ENCODE data around the gene GPC5. TPM values are rescaled to one million over a fixed set of nuclear protein-coding genes. Genes with fewer than 3 reads are reported as not detected.

GPC5 gene
- polyA plus RNA-seq, 2 donors, result not detected

GRCh38 chr13:91539286-91540157 is 141.1 kb downstream of the GPC5 start:
- Histone ChIP-seq H3K36me3 (ENCODE audit: control insufficient read depth in 2 of 2, insufficient read depth in 2 of 2, low read length in 1 of 2) (no peaks in the 10 kb centered on the region), H3K27ac (ENCODE audit: low read depth in 2 of 2, low read length in 1 of 2) (no peak overlapping the region), H3K4me1 (ENCODE audit: control insufficient read depth in 2 of 2, insufficient read depth in 2 of 2, low read length in 1 of 2) (no peaks in the 10 kb centered on the region), H3K27me3 (ENCODE audit: control insufficient read depth in 1 of 2, insufficient read depth in 2 of 2, low read length in 2 of 2) (no peaks in the 10 kb centered on the region), H3K4me3 (ENCODE audit: low read depth in 1 of 2, low read length in 2 of 2) (no peak overlapping the region), H3K9me3 (ENCODE audit: control insufficient read depth in 2 of 2, insufficient read depth in 1 of 2, low read depth in 1 of 2, low read length in 1 of 2) (peaks cover 0 to 2% of the 10 kb centered on the region in 2 donors)
- WGBS, 2 donors, result 58 to 75% methylated on average over 3 of the region's 3 CpGs

DNA sequence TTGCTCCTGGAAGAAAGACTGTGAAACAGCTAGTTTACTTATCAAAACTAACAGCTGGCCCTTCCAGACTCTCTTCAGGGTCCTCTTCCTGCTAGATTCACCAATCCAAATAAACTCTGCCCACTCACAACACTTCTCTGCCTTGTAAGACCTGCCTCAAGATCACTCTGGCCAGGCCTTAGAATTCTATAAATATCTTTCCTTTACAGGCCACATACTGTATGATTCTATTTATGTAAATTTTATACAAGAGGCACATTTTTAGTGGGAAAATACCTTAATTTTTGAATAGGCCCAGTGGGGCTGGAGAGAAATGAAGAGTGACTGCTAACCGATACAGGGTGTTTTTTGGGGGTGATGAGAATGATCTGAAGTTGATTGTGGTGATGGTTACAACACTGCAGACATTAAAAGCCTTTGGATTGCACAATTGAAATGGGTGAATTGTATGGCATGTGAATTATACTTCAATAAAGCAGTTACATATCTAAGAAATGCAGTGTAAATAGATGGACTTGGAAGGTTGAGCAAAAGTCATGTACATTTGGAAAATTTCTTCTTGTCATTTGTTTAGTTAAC is 141.8 kb downstream of the GPC5 start:
- no peaks in the 10 kb centered on the region for H3K4me1 ChIP-seq (ENCODE audit: control insufficient read depth in 2 of 2, insufficient read depth in 2 of 2, low read length in 1 of 2)
- WGBS, 2 donors, result 80 to 81% methylated on average over 1 of the region's 1 CpG
- no peak overlapping the region for H3K27ac ChIP-seq (ENCODE audit: low read depth in 2 of 2, low read length in 1 of 2)
- H3K4me3 ChIP-seq (ENCODE audit: low read depth in 1 of 2, low read length in 2 of 2), result no peak overlapping the region
- no peaks in the 10 kb centered on the region for H3K36me3 ChIP-seq (ENCODE audit: control insufficient read depth in 2 of 2, insufficient read depth in 2 of 2, low read length in 1 of 2)
- H3K27me3 ChIP-seq (ENCODE audit: control insufficient read depth in 1 of 2, insufficient read depth in 2 of 2, low read length in 2 of 2), result no peaks in the 10 kb centered on the region
- H3K9me3 ChIP-seq (ENCODE audit: control insufficient read depth in 2 of 2, insufficient read depth in 1 of 2, low read depth in 1 of 2, low read length in 1 of 2), result peaks cover 0 to 2% of the 10 kb centered on the region in 2 donors

- H3K4me1 ChIP-seq (ENCODE audit: control insufficient read depth in 2 of 2, insufficient read depth in 2 of 2, low read length in 1 of 2), result no peaks in the 10 kb centered on the region
- no peak overlapping the region for H3K27ac ChIP-seq (ENCODE audit: low read depth in 2 of 2, low read length in 1 of 2)
- no peaks in the 10 kb centered on the region for H3K27me3 ChIP-seq (ENCODE audit: control insufficient read depth in 1 of 2, insufficient read depth in 2 of 2, low read length in 2 of 2)
- H3K36me3 ChIP-seq (ENCODE audit: control insufficient read depth in 2 of 2, insufficient read depth in 2 of 2, low read length in 1 of 2), result no peaks in the 10 kb centered on the region
- 41 to 48% methylated on average over 3 of the region's 3 CpGs for WGBS, 2 donors
- no peaks in the 10 kb centered on the region for H3K9me3 ChIP-seq (ENCODE audit: control insufficient read depth in 2 of 2, insufficient read depth in 1 of 2, low read depth in 1 of 2, low read length in 1 of 2)
- no peak overlapping the region for H3K4me3 ChIP-seq (ENCODE audit: low read depth in 1 of 2, low read length in 2 of 2)
Observed at GRCh38 chr13:91544723-91545122, 146.3 kb downstream of the GPC5 start.

- Histone ChIP-seq H3K4me1 (ENCODE audit: control insufficient read depth in 2 of 2, insufficient read depth in 2 of 2, low read length in 1 of 2) (no peaks in the 10 kb centered on the region), H3K36me3 (ENCODE audit: control insufficient read depth in 2 of 2, insufficient read depth in 2 of 2, low read length in 1 of 2) (no peaks in the 10 kb centered on the region), H3K27ac (ENCODE audit: low read depth in 2 of 2, low read length in 1 of 2) (no peak overlapping the region), H3K4me3 (ENCODE audit: low read depth in 1 of 2, low read length in 2 of 2) (no peak overlapping the region), H3K9me3 (ENCODE audit: control insufficient read depth in 2 of 2, insufficient read depth in 1 of 2, low read depth in 1 of 2, low read length in 1 of 2) (no peaks in the 10 kb centered on the region), H3K27me3 (ENCODE audit: control insufficient read depth in 1 of 2, insufficient read depth in 2 of 2, low read length in 2 of 2) (no peaks in the 10 kb centered on the region)
- WGBS, 2 donors, result 80 to 82% methylated on average over 2 of the region's 2 CpGs
Observed at GRCh38 chr13:91546900-91547299, 148.5 kb downstream of the GPC5 start.

DNA sequence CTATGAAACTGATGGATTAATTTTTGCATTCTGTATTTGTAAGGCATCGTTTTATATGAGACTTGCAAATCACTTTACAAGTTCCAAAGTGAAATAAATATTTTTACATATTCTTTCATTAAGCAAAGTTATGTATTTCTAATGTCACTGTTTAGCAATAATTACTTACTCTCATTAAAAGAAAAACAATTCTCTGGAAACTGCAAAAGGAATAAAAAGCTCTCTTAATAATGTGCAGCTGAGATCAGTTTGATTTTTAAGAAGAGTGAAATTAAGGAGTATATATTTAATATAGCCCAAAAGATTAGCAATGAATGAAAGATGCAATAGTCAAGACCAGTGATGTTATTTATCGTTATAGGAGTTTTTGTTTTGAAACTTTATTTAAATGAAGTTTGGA is 155.2 kb downstream of the GPC5 start:
- H3K4me3 ChIP-seq (ENCODE audit: low read depth in 1 of 2, low read length in 2 of 2), result no peak overlapping the region
- H3K36me3 ChIP-seq (ENCODE audit: control insufficient read depth in 2 of 2, insufficient read depth in 2 of 2, low read length in 1 of 2), result no peaks in the 10 kb centered on the region
- H3K27ac ChIP-seq (ENCODE audit: low read depth in 2 of 2, low read length in 1 of 2), result no peak overlapping the region
- H3K27me3 ChIP-seq (ENCODE audit: control insufficient read depth in 1 of 2, insufficient read depth in 2 of 2, low read length in 2 of 2), result no peaks in the 10 kb centered on the region
- WGBS, 2 donors, result 72 to 77% methylated on average over 2 of the region's 2 CpGs
- H3K9me3 ChIP-seq (ENCODE audit: control insufficient read depth in 2 of 2, insufficient read depth in 1 of 2, low read depth in 1 of 2, low read length in 1 of 2), result no peaks in the 10 kb centered on the region
- H3K4me1 ChIP-seq (ENCODE audit: control insufficient read depth in 2 of 2, insufficient read depth in 2 of 2, low read length in 1 of 2), result no peaks in the 10 kb centered on the region

DNA sequence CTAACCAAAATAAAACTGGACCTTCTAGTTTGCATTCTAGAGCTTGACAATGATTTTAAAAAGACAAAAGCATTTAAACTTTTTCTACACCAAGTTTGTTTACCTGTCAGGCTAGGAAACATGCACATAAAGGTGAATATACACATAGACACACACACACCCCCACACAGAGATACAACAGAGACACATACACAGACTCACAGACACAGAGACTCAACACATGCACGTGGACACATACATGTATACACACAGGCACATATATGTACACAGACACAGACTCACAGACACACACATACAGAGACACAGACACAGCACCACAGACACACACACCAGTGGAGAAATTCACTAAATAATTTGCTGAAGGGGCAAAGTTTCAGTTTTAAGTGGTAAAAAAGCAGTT is 155.7 kb downstream of the GPC5 start:
- H3K27ac ChIP-seq (ENCODE audit: low read depth in 2 of 2, low read length in 1 of 2), result no peak overlapping the region
- no peak overlapping the region for H3K4me3 ChIP-seq (ENCODE audit: low read depth in 1 of 2, low read length in 2 of 2)
- no peaks in the 10 kb centered on the region for H3K36me3 ChIP-seq (ENCODE audit: control insufficient read depth in 2 of 2, insufficient read depth in 2 of 2, low read length in 1 of 2)
- H3K4me1 ChIP-seq (ENCODE audit: control insufficient read depth in 2 of 2, insufficient read depth in 2 of 2, low read length in 1 of 2), result no peaks in the 10 kb centered on the region
- H3K27me3 ChIP-seq (ENCODE audit: control insufficient read depth in 1 of 2, insufficient read depth in 2 of 2, low read length in 2 of 2), result no peaks in the 10 kb centered on the region
- WGBS, 2 donors, result 53 to 81% methylated on average over 1 of the region's 1 CpG
- H3K9me3 ChIP-seq (ENCODE audit: control insufficient read depth in 2 of 2, insufficient read depth in 1 of 2, low read depth in 1 of 2, low read length in 1 of 2), result no peaks in the 10 kb centered on the region

DNA sequence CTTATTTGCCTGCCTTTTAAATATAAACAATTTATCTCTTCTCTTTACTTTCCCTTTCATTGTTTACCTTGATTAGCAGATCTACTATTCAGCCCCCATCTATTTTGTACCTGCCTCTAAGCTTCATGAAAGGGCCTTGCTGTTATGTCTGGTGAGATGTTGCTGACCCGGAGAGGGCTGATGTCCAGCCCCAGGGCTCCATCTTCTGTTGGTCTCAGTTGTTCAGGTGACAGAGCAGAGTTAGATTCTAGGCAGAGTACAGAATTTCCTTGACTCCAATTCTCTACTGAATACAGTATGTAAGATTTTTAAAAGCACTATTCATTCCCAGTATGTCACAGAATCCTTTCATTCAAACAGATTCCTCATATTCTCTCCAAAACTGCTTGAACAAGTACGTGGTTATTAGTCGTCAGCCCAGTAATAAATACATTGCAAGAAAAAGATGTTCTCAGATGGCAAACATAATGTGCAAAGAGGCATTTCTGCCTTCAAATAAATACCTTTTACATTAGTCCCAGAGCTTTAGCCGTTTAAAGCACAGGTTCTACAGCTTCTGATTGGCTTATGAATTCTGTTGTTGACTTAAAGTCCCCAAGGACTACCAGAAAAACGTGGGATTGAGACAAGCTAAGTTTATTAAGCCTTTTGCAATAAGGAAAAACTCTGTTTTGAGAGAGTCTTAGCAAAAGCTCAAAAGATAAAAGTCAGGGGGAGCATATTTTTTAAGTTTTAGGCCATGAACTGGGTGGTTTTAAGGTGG is 159.1 kb downstream of the GPC5 start:
- WGBS, 2 donors, result 44 to 50% methylated on average over 5 of the region's 5 CpGs

GRCh38 chr13:91563799-91564198 is 165.4 kb downstream of the GPC5 start:
- WGBS, 2 donors, result 52 to 60% methylated on average over 5 of the region's 5 CpGs
- no peak overlapping the region for H3K27ac ChIP-seq (ENCODE audit: low read depth in 2 of 2, low read length in 1 of 2)
- H3K27me3 ChIP-seq (ENCODE audit: control insufficient read depth in 1 of 2, insufficient read depth in 2 of 2, low read length in 2 of 2), result no peaks in the 10 kb centered on the region
- no peaks in the 10 kb centered on the region for H3K36me3 ChIP-seq (ENCODE audit: control insufficient read depth in 2 of 2, insufficient read depth in 2 of 2, low read length in 1 of 2)
- H3K4me1 ChIP-seq (ENCODE audit: control insufficient read depth in 2 of 2, insufficient read depth in 2 of 2, low read length in 1 of 2), result no peaks in the 10 kb centered on the region
- no peak overlapping the region for H3K4me3 ChIP-seq (ENCODE audit: low read depth in 1 of 2, low read length in 2 of 2)
- H3K9me3 ChIP-seq (ENCODE audit: control insufficient read depth in 2 of 2, insufficient read depth in 1 of 2, low read depth in 1 of 2, low read length in 1 of 2), result no peaks in the 10 kb centered on the region

More for the DNA sequence above, 159.1 kb downstream of the GPC5 start:
- Histone ChIP-seq H3K4me3 (ENCODE audit: low read depth in 1 of 2, low read length in 2 of 2) (no peak overlapping the region), H3K27ac (ENCODE audit: low read depth in 2 of 2, low read length in 1 of 2) (no peak overlapping the region), H3K9me3 (ENCODE audit: control insufficient read depth in 2 of 2, insufficient read depth in 1 of 2, low read depth in 1 of 2, low read length in 1 of 2) (no peaks in the 10 kb centered on the region), H3K4me1 (ENCODE audit: control insufficient read depth in 2 of 2, insufficient read depth in 2 of 2, low read length in 1 of 2) (no peaks in the 10 kb centered on the region), H3K36me3 (ENCODE audit: control insufficient read depth in 2 of 2, insufficient read depth in 2 of 2, low read length in 1 of 2) (no peaks in the 10 kb centered on the region), H3K27me3 (ENCODE audit: control insufficient read depth in 1 of 2, insufficient read depth in 2 of 2, low read length in 2 of 2) (no peaks in the 10 kb centered on the region)

DNA sequence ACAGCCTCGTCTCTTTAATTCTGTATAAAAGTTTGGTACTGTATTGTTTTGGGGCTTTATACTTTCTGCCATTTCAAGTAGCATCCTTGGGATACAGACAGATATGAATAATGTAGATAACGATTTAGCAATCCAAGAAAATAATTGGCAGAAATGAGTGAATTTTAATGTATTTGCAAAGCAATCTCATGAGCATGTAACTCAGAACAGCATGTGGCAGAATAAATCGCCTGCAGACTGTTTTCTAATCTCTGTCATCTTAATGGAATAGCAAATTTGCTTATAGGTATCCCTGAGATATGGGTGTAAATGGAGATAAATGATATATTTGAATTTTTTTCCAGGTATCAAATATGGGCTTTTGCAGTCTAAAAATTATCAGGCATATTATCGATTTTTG is 166.0 kb downstream of the GPC5 start:
- no peak overlapping the region for H3K4me3 ChIP-seq (ENCODE audit: low read depth in 1 of 2, low read length in 2 of 2)
- no peak overlapping the region for H3K27ac ChIP-seq (ENCODE audit: low read depth in 2 of 2, low read length in 1 of 2)
- H3K4me1 ChIP-seq (ENCODE audit: control insufficient read depth in 2 of 2, insufficient read depth in 2 of 2, low read length in 1 of 2), result no peaks in the 10 kb centered on the region
- WGBS, 2 donors, result 72 to 73% methylated on average over 4 of the region's 4 CpGs
- H3K27me3 ChIP-seq (ENCODE audit: control insufficient read depth in 1 of 2, insufficient read depth in 2 of 2, low read length in 2 of 2), result no peaks in the 10 kb centered on the region
- H3K9me3 ChIP-seq (ENCODE audit: control insufficient read depth in 2 of 2, insufficient read depth in 1 of 2, low read depth in 1 of 2, low read length in 1 of 2), result no peaks in the 10 kb centered on the region
- no peaks in the 10 kb centered on the region for H3K36me3 ChIP-seq (ENCODE audit: control insufficient read depth in 2 of 2, insufficient read depth in 2 of 2, low read length in 1 of 2)

Data from esophagus (tissue), 2 donors.